Fibroblast of villous mesenchyme (primary cell): ENCODE measurements around the gene SLC8A1. TPM values are rescaled to one million over a fixed set of nuclear protein-coding genes. Genes with fewer than 3 reads are reported as not detected.

Experiments used
- DNase-seq: peaks from one replicate; pipeline ENCODE4 v3.0.0-alpha.2; 2010; ENCODE audit warnings: low read depth
- H3K4me3 ChIP-seq: 2 replicates; pipeline ENCODE4 v1.5.1; 2011; ENCODE audit warnings: low read depth, mild to moderate bottlenecking, low read length
- total RNA-seq: library from RNA; depleted of rRNA; stranded (reverse); fragments of >200 nt; gene quantifications from 2 replicates; pipeline ENCODE4 v1.2.3, GENCODE V29; 2012
- TF ChIP-seq, protein P1 (sequence below): IDR thresholded peaks from 2 replicates; pipeline ENCODE4 v1.5.1; 2012; ENCODE audit warnings: low read depth, mild to moderate bottlenecking, low read length; ENCODE audit not compliant: insufficient read depth

Gene SLC8A1
- total RNA-seq = 59.6 and 98.9 TPM in 2 replicates

DNA sequence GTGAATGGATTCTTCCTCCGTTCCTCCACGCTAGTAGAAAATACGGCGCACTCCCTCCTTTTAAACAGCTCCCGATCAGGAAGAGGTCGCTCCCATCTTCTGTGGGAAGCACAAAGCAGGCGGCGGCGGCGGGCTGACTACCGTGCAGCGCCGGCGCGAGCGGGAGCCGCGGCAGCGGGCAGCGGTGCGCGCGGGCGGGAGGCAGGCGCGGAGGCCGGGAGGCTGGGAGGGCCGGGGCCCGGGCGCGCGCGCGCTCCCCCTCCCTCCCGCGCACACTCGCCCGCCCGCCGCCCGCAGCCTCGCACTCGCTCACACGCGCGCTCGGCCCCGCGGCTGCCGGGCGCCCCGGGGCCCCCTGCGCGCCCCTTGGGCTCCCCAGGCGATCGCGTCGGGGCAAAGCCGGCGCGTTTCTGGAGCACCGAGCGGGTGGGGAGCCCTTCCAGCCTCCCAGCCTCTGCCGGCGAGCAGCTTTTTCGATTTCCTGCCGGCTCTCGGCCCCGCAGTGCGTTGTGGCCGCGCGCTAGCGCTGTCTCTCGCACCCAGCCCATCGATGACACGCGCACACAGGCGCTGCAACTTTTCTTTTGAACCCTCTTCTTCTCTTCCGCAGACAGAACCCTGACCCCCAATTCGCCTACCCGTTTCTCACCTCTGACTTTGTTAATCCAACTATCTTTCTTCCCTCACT, at the start of gene SLC8A1:
Gene SLC8A1 (minus strand): TSS at position 173 of the 688 bp plus-strand sequence.
- DNase-seq = peak; percentile 30
- H3K4me3 ChIP-seq = peak within 1 kb of the TSS; percentile 70

DNA sequence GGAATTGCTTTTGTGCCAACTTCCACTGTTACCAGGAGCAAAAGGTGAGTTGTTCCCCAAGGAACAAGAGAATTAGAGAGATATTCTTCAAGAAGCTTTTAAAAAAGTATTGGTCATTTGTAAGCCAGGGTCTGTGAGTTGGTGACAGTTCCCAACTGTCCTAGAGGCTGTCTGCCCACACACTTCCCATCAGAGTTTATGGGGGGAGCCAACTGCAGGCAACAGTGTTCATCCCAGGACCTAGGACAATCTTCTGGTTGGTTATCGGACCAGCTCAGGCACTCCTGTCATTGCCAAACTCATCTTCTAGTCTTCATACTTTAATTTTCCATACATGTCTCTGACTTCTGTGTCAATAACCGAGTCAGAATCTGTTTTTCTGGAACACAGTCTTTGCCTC, 47.5 kb upstream of the SLC8A1 start:
- TF ChIP-seq, protein P1, sequence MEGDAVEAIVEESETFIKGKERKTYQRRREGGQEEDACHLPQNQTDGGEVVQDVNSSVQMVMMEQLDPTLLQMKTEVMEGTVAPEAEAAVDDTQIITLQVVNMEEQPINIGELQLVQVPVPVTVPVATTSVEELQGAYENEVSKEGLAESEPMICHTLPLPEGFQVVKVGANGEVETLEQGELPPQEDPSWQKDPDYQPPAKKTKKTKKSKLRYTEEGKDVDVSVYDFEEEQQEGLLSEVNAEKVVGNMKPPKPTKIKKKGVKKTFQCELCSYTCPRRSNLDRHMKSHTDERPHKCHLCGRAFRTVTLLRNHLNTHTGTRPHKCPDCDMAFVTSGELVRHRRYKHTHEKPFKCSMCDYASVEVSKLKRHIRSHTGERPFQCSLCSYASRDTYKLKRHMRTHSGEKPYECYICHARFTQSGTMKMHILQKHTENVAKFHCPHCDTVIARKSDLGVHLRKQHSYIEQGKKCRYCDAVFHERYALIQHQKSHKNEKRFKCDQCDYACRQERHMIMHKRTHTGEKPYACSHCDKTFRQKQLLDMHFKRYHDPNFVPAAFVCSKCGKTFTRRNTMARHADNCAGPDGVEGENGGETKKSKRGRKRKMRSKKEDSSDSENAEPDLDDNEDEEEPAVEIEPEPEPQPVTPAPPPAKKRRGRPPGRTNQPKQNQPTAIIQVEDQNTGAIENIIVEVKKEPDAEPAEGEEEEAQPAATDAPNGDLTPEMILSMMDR = no peak
- no peak for DNase-seq
- H3K4me3 ChIP-seq = no peak overlapping the region

More for the DNA sequence above, at the start of gene SLC8A1:
- TF ChIP-seq, protein P1 = no peak

DNA sequence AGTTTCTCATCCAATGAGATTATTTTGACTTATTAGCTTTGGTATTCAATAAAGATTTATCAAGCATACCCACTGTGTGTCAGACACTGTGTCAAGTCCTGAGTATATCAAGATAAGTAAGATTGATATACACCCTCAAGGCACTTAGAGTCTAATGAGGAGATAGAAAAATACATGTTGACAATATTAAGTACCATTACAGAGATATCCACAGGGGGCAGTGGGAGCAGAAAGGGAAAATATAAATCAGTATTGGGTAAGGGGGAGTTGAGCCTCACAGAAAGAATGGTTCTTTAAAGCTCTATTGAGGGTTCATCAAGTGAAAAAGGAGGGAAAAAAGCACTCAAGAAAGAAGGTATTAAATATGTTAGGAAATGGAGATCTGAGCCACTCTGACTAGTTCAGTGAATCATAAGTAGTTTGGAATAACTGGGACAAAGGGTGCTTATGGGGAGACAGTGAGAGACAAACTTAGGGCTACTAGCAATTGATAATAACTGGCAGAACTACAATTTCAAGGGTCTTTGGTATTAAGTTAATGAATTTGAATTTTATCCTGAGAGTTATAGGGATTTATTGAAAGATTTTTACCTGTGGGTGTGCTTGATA, 45.5 kb upstream of the SLC8A1 start:
- TF ChIP-seq, protein P1 = peak; percentile 10
- no peak for DNase-seq
- H3K4me3 ChIP-seq = no peak overlapping the region

DNA sequence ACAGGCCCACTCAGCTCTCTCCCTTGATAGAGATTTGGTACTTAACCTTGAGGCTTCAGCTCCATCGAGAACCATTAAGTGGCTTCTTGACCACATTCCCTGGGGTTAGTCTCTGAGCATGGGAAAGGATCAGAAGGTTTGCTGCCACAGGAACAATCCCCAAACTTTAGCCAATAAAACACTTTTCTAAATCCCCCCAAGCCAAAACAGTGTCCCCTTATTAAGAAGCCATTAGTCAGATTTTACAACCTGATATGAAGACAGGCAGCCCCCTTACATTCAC, 37.7 kb upstream of the SLC8A1 start:
- TF ChIP-seq, protein P1 = no peak
- H3K4me3 ChIP-seq = peak overlapping the region; percentile 52
- no peak for DNase-seq

DNA sequence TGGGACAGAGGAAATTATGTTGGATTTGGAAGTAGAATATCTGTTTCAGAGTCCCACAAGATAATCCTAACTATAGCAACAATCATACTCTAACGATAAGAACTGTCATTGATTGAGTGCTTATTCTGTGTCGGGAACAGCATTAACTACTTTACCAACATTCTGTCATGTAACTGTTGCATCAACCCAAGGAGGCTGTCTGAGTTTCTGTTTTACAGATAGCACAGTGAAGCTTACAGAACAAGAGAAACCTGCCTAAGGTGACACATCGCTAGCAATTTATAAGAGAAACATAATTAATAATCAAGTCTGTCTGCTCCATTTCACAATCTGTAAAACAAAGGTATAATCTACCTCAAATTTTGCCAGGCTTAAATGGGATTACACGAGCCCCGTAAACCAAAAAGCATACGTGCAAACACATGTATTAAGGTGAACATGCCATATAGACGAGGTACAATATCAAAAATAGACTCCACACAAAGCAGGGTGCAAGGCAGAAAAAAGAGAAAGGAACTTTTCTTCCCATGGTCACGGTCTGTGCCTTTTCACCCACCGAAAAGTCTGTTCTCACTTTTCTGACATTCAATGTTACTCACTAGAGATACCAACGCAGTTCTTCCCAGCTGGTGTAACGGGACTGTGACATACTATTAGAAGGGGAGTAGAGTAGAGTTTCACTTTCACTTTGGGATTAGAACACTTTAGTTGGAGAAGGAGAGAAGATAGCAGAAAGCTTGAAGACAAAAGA, 37.2 kb upstream of the SLC8A1 start:
- TF ChIP-seq, protein P1 = no peak
- peak overlapping the region; percentile 52 for H3K4me3 ChIP-seq
- DNase-seq = peak; percentile 78

DNA sequence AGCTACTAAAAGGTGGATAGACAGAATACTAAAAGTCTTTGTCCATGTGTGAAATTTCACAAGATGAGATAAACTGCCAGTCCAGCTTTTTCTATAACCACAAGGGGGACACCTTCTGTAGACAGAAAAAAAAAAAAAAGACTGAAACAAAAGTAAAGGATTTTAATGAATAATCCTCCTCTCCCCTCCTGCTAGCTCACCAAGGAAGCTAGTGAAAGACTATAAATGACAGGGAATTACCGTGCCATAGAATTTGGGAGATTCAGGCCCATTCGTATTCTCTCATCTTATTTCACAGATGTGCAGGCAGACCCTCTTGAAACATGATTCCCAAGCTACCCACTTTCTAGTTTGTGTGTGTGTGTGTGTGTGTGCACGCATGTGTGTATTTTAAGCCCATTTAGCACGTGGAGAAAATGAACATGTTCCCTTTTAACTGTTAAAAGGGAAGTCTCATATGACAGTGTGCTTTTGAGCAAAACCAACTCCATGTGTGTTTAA, 36.3 kb upstream of the SLC8A1 start:
- H3K4me3 ChIP-seq = no peak overlapping the region
- DNase-seq = peak; percentile 55
- TF ChIP-seq, protein P1 = peak; percentile 62
